ENCODE measurements around the gene FRMD6.
A peak's percentile ranks its signal among the peaks of the same experiment; 100 is the strongest.

Gene FRMD6

DNA sequence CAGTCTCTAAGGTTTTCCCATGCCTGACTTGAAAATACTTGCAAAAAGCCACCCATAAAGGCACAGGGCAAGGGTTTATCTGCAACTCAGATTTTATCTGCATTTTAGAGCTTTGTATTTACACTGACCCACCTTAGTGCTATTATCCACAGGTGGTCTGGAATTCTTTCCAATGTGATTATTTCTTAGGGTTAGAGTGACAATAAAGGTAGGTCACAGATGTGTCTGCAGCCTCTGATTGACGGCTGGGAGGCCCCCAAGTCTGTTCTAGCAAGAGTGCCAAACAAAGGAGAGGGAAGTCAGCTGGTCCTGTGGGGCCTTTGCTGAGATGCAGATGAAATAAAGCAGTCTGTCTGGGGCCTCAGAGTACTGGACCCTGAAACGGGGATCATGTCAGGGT lies 64.0 kb downstream of the FRMD6 start:
- Histone ChIP-seq H3K4me1 (ENCODE audit: control insufficient read depth, insufficient read depth, low read length, unreplicated experiment) (peaks cover 5% of the 10 kb centered on the region), H2AFZ (ENCODE audit: low read length, unreplicated experiment) (no peak overlapping the region), H3K79me2 (ENCODE audit: control insufficient read depth, insufficient read depth, low read length, unreplicated experiment) (peaks cover 9% of the 10 kb centered on the region), H3K27me3 (ENCODE audit: insufficient read depth, low read length) (no peaks in the 10 kb centered on the region), H3K4me3 (ENCODE audit: low read depth, low read length) (no peak overlapping the region), H3K27ac (ENCODE audit: low read depth, low read length) (no peak overlapping the region), H3K36me3 (ENCODE audit: insufficient read depth, low read length) (peaks cover 60% of the 10 kb centered on the region)

DNA sequence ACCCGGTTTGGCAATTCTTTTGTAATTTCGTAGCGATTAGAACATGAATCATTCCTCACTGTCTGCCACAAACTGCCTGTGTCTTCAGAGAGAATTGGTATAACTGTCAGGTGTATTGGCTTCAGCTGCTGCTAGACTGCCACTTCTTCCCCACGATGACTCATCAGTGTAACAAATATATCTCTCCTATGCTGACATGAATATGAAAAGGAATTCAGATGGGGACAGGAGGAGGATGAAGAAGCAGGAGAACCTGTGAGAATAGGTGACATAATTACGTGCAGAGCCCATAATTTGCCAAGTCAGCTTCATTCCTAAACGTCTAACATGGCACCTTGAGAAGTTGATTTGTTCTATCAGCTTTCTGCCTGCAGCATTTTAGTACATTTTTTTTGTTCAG lies 64.9 kb downstream of the FRMD6 start:
- peaks cover 60% of the 10 kb centered on the region for H3K36me3 ChIP-seq (ENCODE audit: insufficient read depth, low read length)
- peaks cover 9% of the 10 kb centered on the region for H3K79me2 ChIP-seq (ENCODE audit: control insufficient read depth, insufficient read depth, low read length, unreplicated experiment)
- no peak overlapping the region for H2AFZ ChIP-seq (ENCODE audit: low read length, unreplicated experiment)
- H3K27me3 ChIP-seq (ENCODE audit: insufficient read depth, low read length): no peaks in the 10 kb centered on the region
- no peak overlapping the region for H3K27ac ChIP-seq (ENCODE audit: low read depth, low read length)
- H3K4me1 ChIP-seq (ENCODE audit: control insufficient read depth, insufficient read depth, low read length, unreplicated experiment): peaks cover 5% of the 10 kb centered on the region
- no peak overlapping the region for H3K4me3 ChIP-seq (ENCODE audit: low read depth, low read length)

GRCh38 chr14:51717766-51718165 lies 66.1 kb downstream of the FRMD6 start:
- Histone ChIP-seq H3K79me2 (ENCODE audit: control insufficient read depth, insufficient read depth, low read length, unreplicated experiment) (peaks cover 9% of the 10 kb centered on the region), H3K4me3 (ENCODE audit: low read depth, low read length) (no peak overlapping the region), H3K4me1 (ENCODE audit: control insufficient read depth, insufficient read depth, low read length, unreplicated experiment) (peaks cover 5% of the 10 kb centered on the region), H3K36me3 (ENCODE audit: insufficient read depth, low read length) (peaks cover 61% of the 10 kb centered on the region), H3K27me3 (ENCODE audit: insufficient read depth, low read length) (no peaks in the 10 kb centered on the region), H2AFZ (ENCODE audit: low read length, unreplicated experiment) (no peak overlapping the region), H3K27ac (ENCODE audit: low read depth, low read length) (no peak overlapping the region)

DNA sequence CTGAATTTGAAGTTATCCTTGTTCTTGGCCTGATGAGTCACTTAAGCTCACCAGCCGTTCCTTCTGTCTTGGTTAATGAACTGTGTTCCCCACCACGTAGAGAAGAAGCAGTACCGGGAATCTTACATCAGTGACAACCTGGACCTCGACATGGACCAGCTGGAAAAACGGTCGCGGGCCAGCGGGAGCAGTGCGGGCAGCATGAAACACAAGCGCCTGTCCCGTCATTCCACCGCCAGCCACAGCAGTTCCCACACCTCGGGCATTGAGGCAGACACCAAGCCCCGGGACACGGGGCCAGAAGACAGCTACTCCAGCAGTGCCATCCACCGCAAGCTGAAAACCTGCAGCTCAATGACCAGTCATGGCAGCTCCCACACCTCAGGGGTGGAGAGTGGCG lies 68.2 kb downstream of the FRMD6 start:
- no peak overlapping the region for H3K27ac ChIP-seq (ENCODE audit: low read depth, low read length)

GRCh38 chr14:51723990-51724389 lies 72.3 kb downstream of the FRMD6 start:
- peak overlapping the region; percentile 55 for H3K27ac ChIP-seq (ENCODE audit: low read depth, low read length)
- peaks cover 2% of the 10 kb centered on the region for H3K79me2 ChIP-seq (ENCODE audit: control insufficient read depth, insufficient read depth, low read length, unreplicated experiment)
- H3K36me3 ChIP-seq (ENCODE audit: insufficient read depth, low read length): peaks cover 74% of the 10 kb centered on the region
- H3K27me3 ChIP-seq (ENCODE audit: insufficient read depth, low read length): no peaks in the 10 kb centered on the region
- no peak overlapping the region for H3K4me3 ChIP-seq (ENCODE audit: low read depth, low read length)
- H2AFZ ChIP-seq (ENCODE audit: low read length, unreplicated experiment): no peak overlapping the region
- H3K4me1 ChIP-seq (ENCODE audit: control insufficient read depth, insufficient read depth, low read length, unreplicated experiment): peaks cover 29% of the 10 kb centered on the region

More for the DNA sequence above, 68.2 kb downstream of the FRMD6 start:
- Histone ChIP-seq H3K4me1 (ENCODE audit: control insufficient read depth, insufficient read depth, low read length, unreplicated experiment) (peaks cover 15% of the 10 kb centered on the region), H3K4me3 (ENCODE audit: low read depth, low read length) (no peak overlapping the region), H2AFZ (ENCODE audit: low read length, unreplicated experiment) (no peak overlapping the region), H3K27me3 (ENCODE audit: insufficient read depth, low read length) (no peaks in the 10 kb centered on the region), H3K36me3 (ENCODE audit: insufficient read depth, low read length) (peaks cover 69% of the 10 kb centered on the region), H3K79me2 (ENCODE audit: control insufficient read depth, insufficient read depth, low read length, unreplicated experiment) (peaks cover 9% of the 10 kb centered on the region)

DNA sequence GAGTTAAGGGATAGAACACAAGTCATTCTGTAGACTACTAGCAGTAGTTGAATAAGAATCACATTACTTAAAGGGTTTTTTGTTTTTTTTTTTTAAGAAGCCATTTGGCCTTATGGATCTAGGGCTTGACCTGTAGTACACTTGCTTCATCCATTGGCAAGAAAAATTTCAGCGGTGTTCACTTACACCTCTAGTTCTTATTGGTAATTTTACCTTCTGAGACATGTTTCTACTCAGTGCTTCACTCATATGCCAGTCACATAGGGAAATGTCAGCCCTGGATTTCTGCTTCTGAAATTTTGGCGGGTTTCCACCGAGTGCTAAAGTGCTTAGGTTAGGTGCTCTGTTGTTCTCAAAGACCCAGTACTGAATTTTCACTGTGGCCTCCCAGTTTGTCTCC lies 72.9 kb downstream of the FRMD6 start:
- peak overlapping the region; percentile 55; the same call in 1 of the 2 replicates for H3K27ac ChIP-seq (ENCODE audit: low read depth, low read length)
- peaks cover 72% of the 10 kb centered on the region for H3K36me3 ChIP-seq (ENCODE audit: insufficient read depth, low read length)

DNA sequence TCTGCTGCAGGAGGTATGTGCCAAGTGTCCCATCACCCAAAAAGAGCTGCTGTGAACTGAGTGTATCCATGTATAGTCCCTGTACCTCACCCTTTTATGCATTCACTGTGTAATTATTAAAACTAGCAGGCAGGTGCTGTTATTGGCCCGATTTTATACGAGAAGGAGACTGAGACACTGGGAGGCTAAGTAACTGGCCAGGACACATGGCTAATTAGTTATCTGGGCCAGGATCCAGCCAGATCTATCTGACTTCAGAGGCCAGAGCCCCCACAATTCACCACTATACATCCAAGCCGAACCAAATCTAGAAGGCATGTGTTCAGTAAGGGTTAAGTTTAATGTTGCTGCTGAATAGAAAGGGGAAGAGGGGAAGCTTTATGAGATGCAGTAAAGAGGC lies 73.4 kb downstream of the FRMD6 start:
- H3K4me3 ChIP-seq (ENCODE audit: low read depth, low read length): no peak overlapping the region
- no peaks in the 10 kb centered on the region for H3K27me3 ChIP-seq (ENCODE audit: insufficient read depth, low read length)
- peaks cover 29% of the 10 kb centered on the region for H3K4me1 ChIP-seq (ENCODE audit: control insufficient read depth, insufficient read depth, low read length, unreplicated experiment)
- H3K27ac ChIP-seq (ENCODE audit: low read depth, low read length): peak overlapping the region; percentile 55
- no peaks in the 10 kb centered on the region for H3K79me2 ChIP-seq (ENCODE audit: control insufficient read depth, insufficient read depth, low read length, unreplicated experiment)
- H3K36me3 ChIP-seq (ENCODE audit: insufficient read depth, low read length): peaks cover 71% of the 10 kb centered on the region
- no peak overlapping the region for H2AFZ ChIP-seq (ENCODE audit: low read length, unreplicated experiment)

More for the DNA sequence above, 72.9 kb downstream of the FRMD6 start:
- H3K4me1 ChIP-seq (ENCODE audit: control insufficient read depth, insufficient read depth, low read length, unreplicated experiment): peaks cover 29% of the 10 kb centered on the region
- no peaks in the 10 kb centered on the region for H3K79me2 ChIP-seq (ENCODE audit: control insufficient read depth, insufficient read depth, low read length, unreplicated experiment)
- H2AFZ ChIP-seq (ENCODE audit: low read length, unreplicated experiment): no peak overlapping the region
- no peak overlapping the region for H3K4me3 ChIP-seq (ENCODE audit: low read depth, low read length)
- no peaks in the 10 kb centered on the region for H3K27me3 ChIP-seq (ENCODE audit: insufficient read depth, low read length)

- peak overlapping the region; percentile 55 for H3K27ac ChIP-seq (ENCODE audit: low read depth, low read length)
- peaks cover 29% of the 10 kb centered on the region for H3K4me1 ChIP-seq (ENCODE audit: control insufficient read depth, insufficient read depth, low read length, unreplicated experiment)
- peaks cover 67% of the 10 kb centered on the region for H3K36me3 ChIP-seq (ENCODE audit: insufficient read depth, low read length)
- H3K79me2 ChIP-seq (ENCODE audit: control insufficient read depth, insufficient read depth, low read length, unreplicated experiment): no peaks in the 10 kb centered on the region
- H3K27me3 ChIP-seq (ENCODE audit: insufficient read depth, low read length): no peaks in the 10 kb centered on the region
- no peak overlapping the region for H3K4me3 ChIP-seq (ENCODE audit: low read depth, low read length)
- no peak overlapping the region for H2AFZ ChIP-seq (ENCODE audit: low read length, unreplicated experiment)
These were observed 74.6 kb downstream of the FRMD6 start for GRCh38 chr14:51726166-51726899.

DNA sequence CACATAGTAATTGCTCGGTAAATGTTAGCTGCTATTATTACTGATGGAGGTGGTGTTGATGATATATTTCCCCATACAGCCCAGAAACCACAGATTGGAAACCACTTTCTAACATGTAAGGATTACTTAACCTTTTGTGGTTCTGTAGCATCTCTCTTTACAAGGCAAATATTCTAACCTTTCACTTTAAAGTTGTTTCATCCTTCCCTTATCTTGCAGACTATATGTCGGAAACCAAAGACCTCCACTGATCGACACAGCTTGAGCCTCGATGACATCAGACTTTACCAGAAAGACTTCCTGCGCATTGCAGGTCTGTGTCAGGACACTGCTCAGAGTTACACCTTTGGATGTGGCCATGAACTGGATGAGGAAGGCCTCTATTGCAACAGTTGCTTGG lies 75.8 kb downstream of the FRMD6 start:
- H3K4me1 ChIP-seq (ENCODE audit: control insufficient read depth, insufficient read depth, low read length, unreplicated experiment): peaks cover 29% of the 10 kb centered on the region
- H3K4me3 ChIP-seq (ENCODE audit: low read depth, low read length): no peak overlapping the region
- H2AFZ ChIP-seq (ENCODE audit: low read length, unreplicated experiment): no peak overlapping the region
- no peak overlapping the region for H3K27ac ChIP-seq (ENCODE audit: low read depth, low read length)
- peaks cover 60% of the 10 kb centered on the region for H3K36me3 ChIP-seq (ENCODE audit: insufficient read depth, low read length)
- H3K79me2 ChIP-seq (ENCODE audit: control insufficient read depth, insufficient read depth, low read length, unreplicated experiment): no peaks in the 10 kb centered on the region
- H3K27me3 ChIP-seq (ENCODE audit: insufficient read depth, low read length): no peaks in the 10 kb centered on the region

- Histone ChIP-seq H3K27ac (ENCODE audit: low read depth, low read length) (no peak overlapping the region), H3K27me3 (ENCODE audit: insufficient read depth, low read length) (no peaks in the 10 kb centered on the region)
These were observed 78.4 kb downstream of the FRMD6 start for GRCh38 chr14:51730098-51730497.

GRCh38 chr14:51730684-51731083 lies 79.0 kb downstream of the FRMD6 start:
- Histone ChIP-seq H2AFZ (ENCODE audit: low read length, unreplicated experiment) (no peak overlapping the region), H3K27me3 (ENCODE audit: insufficient read depth, low read length) (no peaks in the 10 kb centered on the region), H3K27ac (ENCODE audit: low read depth, low read length) (no peak overlapping the region), H3K4me1 (ENCODE audit: control insufficient read depth, insufficient read depth, low read length, unreplicated experiment) (peaks cover 11% of the 10 kb centered on the region), H3K4me3 (ENCODE audit: low read depth, low read length) (no peak overlapping the region), H3K79me2 (ENCODE audit: control insufficient read depth, insufficient read depth, low read length, unreplicated experiment) (no peaks in the 10 kb centered on the region), H3K36me3 (ENCODE audit: insufficient read depth, low read length) (peaks cover 38% of the 10 kb centered on the region)

More at GRCh38 chr14:51730098-51730497, 78.4 kb downstream of the FRMD6 start:
- H3K36me3 ChIP-seq (ENCODE audit: insufficient read depth, low read length): peaks cover 43% of the 10 kb centered on the region
- H2AFZ ChIP-seq (ENCODE audit: low read length, unreplicated experiment): no peak overlapping the region
- H3K79me2 ChIP-seq (ENCODE audit: control insufficient read depth, insufficient read depth, low read length, unreplicated experiment): no peaks in the 10 kb centered on the region
- no peak overlapping the region for H3K4me3 ChIP-seq (ENCODE audit: low read depth, low read length)
- peaks cover 17% of the 10 kb centered on the region for H3K4me1 ChIP-seq (ENCODE audit: control insufficient read depth, insufficient read depth, low read length, unreplicated experiment)
